Endothelial cell of hepatic sinusoid (primary cell): ENCODE results near the gene XBP1.
"Not testable (repeated sequence)": the region's sequence is repeated elsewhere in the genome, so short reads cannot be mapped to it uniquely, and the experiment has no call there.

Experiments used
- in situ Hi-C: cut with HindIII; loops from 2 replicates; pipeline ENCODE4 v1.10.0; 2017; ENCODE audit warnings: low sequenced_read_pairs

XBP1 gene

GRCh38 chr22:28793976-28794584 is 6.3 kb downstream of the XBP1 start:
- in situ Hi-C loops, result no loop called here

GRCh38 chr22:28792491-28793383 is 7.6 kb downstream of the XBP1 start:
- in situ Hi-C loops, result no loop called here

- in situ Hi-C loops, result no loop called here
Observed at GRCh38 chr22:28791841-28792490, 8.4 kb downstream of the XBP1 start.

GRCh38 chr22:28791124-28791523 is 9.2 kb downstream of the XBP1 start:
- in situ Hi-C loops, result no loop called here

GRCh38 chr22:28788601-28789000 is 11.8 kb downstream of the XBP1 start:
- in situ Hi-C loops, result no loop called here

GRCh38 chr22:28783786-28784671 is 16.3 kb downstream of the XBP1 start:
- in situ Hi-C loops, result no loop called here

- in situ Hi-C loops, result no loop called here
Observed at GRCh38 chr22:28780296-28780695, 20.1 kb downstream of the XBP1 start.

GRCh38 chr22:28779833-28780232 is 20.5 kb downstream of the XBP1 start:
- in situ Hi-C loops, result no loop called here

- in situ Hi-C loops, result no loop called here
Observed at GRCh38 chr22:28774378-28774777, 26.0 kb downstream of the XBP1 start.

- in situ Hi-C loops, result no loop called here
Observed at GRCh38 chr22:28773461-28773867, 26.9 kb downstream of the XBP1 start.

- in situ Hi-C loops, result no loop called here
Observed at GRCh38 chr22:28772633-28773460, 27.5 kb downstream of the XBP1 start, which contains the start of gene CCDC117. Gene CCDC117 (plus strand): TSS chr22:28772695. CDS start chr22:28772850, 155 bp downstream.

- in situ Hi-C loops, result no loop called here
Observed at GRCh38 chr22:28771195-28771791, 29.1 kb downstream of the XBP1 start.

- in situ Hi-C loops, result no loop called here
Observed at GRCh38 chr22:28769394-28770085, 30.8 kb downstream of the XBP1 start.

- in situ Hi-C loops, result no loop called here
Observed at GRCh38 chr22:28768701-28769393, 31.5 kb downstream of the XBP1 start.

- in situ Hi-C loops, result no loop called here
Observed at GRCh38 chr22:28766628-28767027, 33.7 kb downstream of the XBP1 start.

GRCh38 chr22:28762000-28762399 is 38.4 kb downstream of the XBP1 start:
- in situ Hi-C loops, result not testable (repeated sequence)

GRCh38 chr22:28761449-28761755 is 39.0 kb downstream of the XBP1 start:
- in situ Hi-C loops, result no loop called here

- in situ Hi-C loops, result no loop called here
Observed at GRCh38 chr22:28759861-28760560, 40.4 kb downstream of the XBP1 start.
